Activated CD4-positive, alpha-beta T cell treated with anti-CD3 and anti-CD28 coated beads for 24 hours (primary cell): ENCODE data around the gene CCL21.

ENCODE experiments used
- DNase-seq, 2 donors: peaks; one replicate each; pipeline ENCODE4 v3.0.0-alpha.2; 2020; ENCODE audit warnings: low read depth in 2 of 2

Gene CCL21

DNA sequence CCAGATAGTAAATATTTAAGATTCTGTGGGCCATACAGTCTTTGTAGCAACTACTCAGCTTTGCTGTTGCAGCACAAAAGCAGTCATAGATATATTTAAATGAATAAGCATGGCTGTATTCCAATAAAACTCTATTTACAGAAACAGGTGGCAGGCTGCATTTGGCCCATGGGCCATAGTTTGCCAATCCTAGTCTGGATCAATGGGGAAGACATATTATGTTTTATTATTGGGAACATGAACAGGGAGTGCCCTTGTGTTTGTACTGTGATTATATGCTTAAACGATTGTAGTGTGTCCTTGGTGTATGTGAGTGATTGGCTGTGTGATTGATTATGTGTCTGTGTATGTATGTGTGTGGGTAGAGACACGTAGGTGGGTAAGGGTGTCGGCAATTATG, 35.5 kb downstream of the CCL21 start:
- DNase-seq, result no peak

GRCh38 chr9:34671307-34671706, 38.6 kb downstream of the CCL21 start:
- no peak for DNase-seq

DNA sequence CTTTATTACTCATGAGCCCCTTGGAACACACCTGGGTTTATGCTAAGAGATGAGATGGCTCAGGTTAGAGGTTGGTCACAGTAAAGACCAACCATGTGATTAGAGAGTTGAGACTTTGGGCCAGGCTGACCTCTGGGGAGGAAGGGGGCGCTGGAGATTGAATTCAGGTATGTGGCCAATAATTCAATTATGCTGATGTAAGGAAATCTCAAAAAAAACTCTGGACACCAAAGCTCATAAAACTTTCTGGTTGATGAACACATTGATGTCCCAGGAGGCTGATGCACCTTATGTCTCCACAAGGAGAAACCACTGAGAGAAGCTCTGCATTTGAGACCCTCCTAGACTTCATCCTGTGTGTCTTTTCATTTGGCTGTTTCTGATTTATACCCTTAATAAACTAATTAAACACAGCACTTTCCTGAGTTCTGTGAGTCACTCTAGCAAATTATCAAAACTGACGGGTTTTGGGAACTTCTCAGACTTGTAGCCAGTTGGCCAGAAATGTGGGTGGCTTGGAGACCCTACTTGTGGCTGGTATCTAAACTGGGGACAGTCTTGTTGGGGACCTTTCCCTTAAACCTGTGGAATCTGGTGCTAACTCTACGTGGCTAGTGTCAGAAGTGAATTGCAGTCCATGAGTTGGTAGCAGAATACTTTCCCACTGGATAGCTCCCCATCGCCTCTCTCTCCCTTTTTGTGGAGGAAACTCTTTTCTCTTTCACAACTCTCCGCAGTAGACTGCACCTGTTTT, 40.0 kb downstream of the CCL21 start:
- DNase-seq, result no peak

DNA sequence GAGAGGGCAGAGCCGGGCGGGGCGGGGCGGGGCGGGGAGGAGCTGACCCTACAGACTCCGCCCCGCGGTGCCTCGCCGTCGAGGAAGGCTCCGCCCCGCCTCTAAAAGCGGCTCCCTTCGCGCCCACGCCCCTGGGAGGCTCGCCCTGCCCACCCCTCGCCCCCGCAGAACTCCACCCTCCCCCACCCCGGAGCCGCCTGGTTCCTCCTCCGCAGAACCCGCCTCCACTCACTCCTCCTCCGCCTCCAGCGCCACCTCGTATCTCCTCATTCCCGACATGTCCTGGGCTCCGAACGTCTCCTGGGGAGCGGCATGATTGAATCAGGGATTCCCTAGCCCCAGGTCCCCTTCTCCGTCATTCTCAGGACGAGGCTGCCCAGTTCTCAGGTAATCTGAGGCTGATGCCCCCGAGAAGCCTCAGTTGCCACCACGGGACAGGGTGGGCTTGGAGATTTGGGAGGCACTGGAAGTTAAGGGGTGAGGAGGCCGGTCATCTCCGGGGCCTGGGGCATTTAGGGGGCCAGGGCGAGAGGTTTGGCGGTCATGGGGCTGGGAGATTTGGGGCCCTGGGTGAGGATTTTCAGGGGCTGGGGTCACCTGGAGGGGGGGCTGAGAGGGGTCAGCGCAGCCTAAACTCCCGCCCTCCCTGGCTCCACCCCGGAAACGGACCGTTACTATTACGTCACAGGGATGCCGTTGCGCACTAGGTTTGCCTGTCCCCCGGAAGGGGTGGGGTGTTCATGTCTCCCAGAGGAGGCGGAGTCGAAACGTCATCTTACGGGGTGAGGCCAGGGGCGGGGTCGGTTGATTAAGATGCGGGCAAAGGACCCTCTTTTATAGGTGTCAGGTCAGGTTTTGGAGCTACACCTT, 44.3 kb downstream of the CCL21 start:
- peak; percentile 62 to 70 for DNase-seq

GRCh38 chr9:34665067-34665380, 44.9 kb downstream of the CCL21 start:
- DNase-seq, result no peak

DNA sequence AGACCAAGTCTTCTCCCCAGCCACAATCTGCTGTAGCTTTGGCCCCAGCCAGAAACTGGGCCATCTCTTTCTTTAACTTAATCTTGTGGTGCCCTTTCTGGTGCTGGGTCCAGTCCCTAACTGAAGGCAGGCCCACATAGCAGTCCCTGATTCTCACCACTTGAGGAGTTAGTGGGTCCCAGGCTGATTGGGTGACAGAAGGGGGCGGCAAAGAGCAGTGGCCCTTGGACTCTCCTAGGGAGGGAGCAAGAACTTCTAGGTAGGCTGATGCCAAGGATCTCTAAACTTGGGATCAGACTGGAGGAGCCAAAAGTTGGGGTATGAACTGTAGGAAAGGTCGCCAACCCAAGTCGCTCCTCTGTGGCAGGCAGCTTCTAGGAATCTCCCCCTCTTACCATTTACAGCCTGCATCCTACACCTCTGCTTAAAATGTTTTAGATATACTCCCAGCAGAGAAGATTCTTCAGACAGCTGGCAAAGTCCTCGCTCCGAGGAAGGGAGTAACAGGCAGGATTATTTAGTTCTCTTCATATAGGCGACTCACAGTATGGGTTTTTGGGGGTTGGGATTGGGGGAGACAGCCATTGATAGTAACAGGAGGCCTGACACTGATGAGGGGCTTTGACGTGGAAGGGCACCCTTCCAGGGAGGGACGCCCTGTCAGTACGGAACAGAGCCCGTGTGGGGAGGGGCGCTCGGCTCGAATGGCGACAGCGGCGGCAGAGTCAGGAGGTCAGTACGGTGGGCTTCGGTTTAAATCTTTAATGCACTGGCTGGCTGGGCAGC, 45.5 kb downstream of the CCL21 start:
- peak; percentile 20 to 69 for DNase-seq

DNA sequence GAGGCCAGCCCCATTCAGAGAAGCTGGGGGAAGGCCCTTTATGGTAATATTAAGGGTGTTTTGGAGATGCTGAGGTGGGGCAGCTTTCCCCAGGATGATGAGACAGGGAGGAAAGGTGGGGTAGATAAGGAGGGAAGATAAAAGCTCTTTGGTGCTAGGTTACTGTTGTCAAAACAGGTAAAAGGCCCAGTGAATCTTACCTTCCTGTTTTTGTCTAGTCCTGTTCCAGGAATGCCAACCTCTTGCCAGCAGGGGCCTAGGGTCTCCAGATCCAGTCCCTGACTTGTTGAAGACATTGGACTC, 46.7 kb downstream of the CCL21 start:
- no peak for DNase-seq

GRCh38 chr9:34662526-34663302, 47.2 kb downstream of the CCL21 start, which contains the start of gene CCL27:
Gene CCL27 (minus strand): TSS chr9:34662657. CDS start chr9:34662633, 24 bp downstream.
- no peak for DNase-seq

- no peak for DNase-seq
These were observed 50.2 kb downstream of the CCL21 start for GRCh38 chr9:34659592-34660253.
